HG02840 (cell line): ENCODE measurements around the gene FBXL5.

Experiments
- ATAC-seq: cut with Tn5 transposase; IDR thresholded peaks from one replicate; pipeline ENCODE4 v1.9.1; 2021; ENCODE audit warnings: mild to moderate bottlenecking, moderate library complexity, moderate number of reproducible peaks; ENCODE audit not compliant: unreplicated experiment, low FRiP score

FBXL5 gene

DNA sequence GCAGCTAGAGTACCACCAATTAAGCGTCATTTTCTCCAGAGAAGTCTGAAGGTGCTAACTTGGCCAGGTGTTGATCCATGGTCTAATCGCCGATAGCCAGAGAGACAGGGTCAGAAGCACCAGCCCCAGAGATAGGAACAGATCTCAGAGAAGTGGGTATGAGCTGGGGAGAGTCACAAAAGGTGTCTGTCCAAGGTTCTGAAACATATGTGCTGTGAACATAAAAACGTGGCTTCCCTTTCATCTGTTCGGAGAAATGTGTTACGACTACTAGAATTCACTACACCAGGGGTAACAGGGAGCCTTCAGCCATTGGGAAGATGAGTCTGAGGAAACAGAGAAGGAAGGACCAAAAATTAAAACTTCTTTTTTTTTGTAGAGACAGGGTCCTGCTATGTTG is 91.3 kb downstream of the FBXL5 start:
- no peak for ATAC-seq

- ATAC-seq = no peak
These were observed 92.5 kb downstream of the FBXL5 start for GRCh38 chr4:15562623-15563022.

GRCh38 chr4:15562114-15562513 is 93.0 kb downstream of the FBXL5 start:
- ATAC-seq = no peak

- ATAC-seq = no peak
These were observed 96.6 kb downstream of the FBXL5 start for GRCh38 chr4:15558561-15558960.

DNA sequence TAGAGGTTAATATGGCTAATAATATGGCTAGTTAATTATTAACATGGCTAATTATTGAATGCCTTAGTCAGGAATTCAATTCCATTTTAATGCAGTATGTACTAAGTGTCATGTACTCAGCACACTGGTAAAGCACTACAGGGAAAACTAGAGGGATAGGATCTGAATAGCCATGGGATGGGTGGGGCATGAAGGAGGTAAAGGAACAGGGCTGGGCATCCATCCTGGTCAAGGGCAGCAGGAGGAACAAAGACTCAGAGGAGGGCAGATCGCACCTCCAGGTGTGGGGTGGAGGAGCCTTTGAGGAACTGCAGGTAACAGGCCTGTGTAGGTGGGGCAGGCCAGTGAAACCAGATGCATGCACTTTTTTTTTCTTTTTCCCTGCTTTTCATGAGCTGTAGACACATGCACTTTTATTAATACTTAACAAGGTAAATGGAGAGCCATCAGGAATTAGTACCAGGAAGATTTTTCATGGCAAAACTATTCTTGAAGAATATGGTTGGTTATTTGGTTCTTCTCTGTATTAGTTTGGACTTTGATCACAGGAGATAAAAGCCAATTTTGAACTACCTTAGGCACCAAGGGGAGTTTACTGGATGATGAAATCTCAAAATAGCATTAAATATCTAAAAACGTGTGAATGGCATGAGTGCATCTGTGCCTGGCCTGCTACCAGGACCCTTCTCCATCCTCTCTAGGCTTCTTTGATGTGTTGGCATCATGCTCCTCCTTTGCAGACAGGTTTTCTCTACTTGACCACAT is 97.2 kb downstream of the FBXL5 start:
- no peak for ATAC-seq

DNA sequence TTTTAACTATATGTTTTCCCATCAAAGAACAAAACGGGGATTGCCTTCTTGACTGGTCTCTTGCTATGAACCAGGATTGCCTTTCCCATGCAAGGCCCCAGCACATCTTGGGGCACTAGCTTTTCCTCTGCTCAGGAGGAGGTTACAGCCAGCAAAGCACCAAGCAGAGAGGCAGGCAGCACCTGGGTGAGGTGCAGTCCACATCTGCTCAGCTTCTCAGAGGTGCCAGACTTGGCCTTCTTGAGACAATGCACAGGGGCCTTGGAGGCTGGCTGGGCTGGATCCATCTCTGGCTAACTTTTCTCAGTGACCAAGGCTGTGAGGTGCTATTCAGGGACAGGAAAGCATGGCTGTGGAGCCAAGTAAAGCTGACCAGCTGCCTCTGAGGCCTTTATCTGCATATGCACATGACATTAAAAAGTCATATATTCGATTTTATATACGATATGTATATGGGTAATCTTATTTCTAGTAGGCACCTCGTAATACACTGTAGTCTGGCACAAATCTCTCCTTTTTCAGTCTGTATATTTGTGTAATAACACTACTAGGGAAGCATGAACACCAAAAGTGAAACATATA is 98.6 kb downstream of the FBXL5 start:
- ATAC-seq = no peak
